SK-N-SH (cell line): ENCODE data around the gene CRB2.

ENCODE experiments used
- EP300 ChIP-seq, 2 experiments: IDR thresholded peaks; 2 replicates each; pipeline versions ENCODE4 v1.4.0 to v1.6.1; 2012; ENCODE audit warnings: borderline replicate concordance in 1 of 2, low read depth in 1 of 2, low read length in 1 of 2
- GABPA ChIP-seq: IDR thresholded peaks from 2 replicates; pipeline ENCODE4 v1.4.0; 2012; ENCODE audit warnings: low read depth, mild to moderate bottlenecking
- MXI1 ChIP-seq: IDR thresholded peaks from 2 replicates; pipeline ENCODE4 v1.6.1; 2012; ENCODE audit warnings: mild to moderate bottlenecking, low read depth, low read length, improper control_type of control experiment
- POLR2AphosphoS5 ChIP-seq: IDR thresholded peaks from 2 replicates; pipeline ENCODE4 v1.6.1; 2012; ENCODE audit warnings: low read depth, low read length
- YY1 ChIP-seq: IDR thresholded peaks from 2 replicates; pipeline ENCODE4 v1.4.0; 2012; ENCODE audit warnings: low read depth, mild to moderate bottlenecking
- TF ChIP-seq, protein P1 (sequence below): fragments of 200-600 bp; sonication (generic); IDR thresholded peaks from 2 replicates; pipeline ENCODE4 v1.6.1; 2017; ENCODE audit warnings: antibody characterized with exemption, mild to moderate bottlenecking, moderate library complexity

DNA sequence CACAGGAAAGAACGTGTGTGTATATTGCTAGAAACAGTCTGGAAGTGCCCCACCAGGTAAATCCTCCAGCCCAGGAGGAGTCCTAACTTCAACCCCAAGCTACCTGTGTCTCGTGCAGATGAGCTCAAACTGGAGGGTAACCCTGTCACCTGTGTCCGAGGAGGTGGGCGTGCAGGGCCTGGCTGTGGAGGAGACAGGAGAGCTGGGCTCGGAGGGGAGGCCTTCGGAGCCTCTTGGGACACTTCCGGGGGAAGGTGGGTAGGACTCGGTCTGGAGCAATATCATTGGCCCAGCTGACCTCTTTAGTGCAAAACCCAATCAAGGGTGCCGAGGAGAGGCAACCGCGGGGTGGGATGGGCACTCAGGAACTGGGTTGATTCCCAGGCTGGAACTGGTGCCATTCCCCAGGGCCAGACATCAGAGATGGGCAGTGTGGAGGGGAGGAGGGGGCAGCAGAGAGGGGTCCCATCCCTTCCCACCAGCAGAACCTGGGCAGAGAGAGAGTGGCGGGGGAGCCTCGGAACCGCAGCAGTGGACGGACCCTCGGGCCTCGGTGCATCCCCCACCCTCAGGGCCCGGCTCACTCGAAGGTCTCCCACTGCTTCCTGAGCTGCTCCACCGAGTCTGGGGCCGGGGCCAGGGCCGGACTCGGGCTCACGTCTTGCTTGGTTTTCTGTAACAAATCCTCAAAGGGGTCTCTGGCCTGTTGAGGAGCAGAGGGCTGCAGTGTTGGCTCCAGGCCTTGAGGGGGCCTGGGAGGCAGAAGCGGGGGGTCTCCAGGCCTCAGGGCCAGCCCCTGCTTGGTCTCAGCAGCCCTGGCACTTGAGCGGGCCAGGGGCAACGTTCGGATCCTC is 25.1 kb downstream of the CRB2 start:
- TF ChIP-seq, protein P1, sequence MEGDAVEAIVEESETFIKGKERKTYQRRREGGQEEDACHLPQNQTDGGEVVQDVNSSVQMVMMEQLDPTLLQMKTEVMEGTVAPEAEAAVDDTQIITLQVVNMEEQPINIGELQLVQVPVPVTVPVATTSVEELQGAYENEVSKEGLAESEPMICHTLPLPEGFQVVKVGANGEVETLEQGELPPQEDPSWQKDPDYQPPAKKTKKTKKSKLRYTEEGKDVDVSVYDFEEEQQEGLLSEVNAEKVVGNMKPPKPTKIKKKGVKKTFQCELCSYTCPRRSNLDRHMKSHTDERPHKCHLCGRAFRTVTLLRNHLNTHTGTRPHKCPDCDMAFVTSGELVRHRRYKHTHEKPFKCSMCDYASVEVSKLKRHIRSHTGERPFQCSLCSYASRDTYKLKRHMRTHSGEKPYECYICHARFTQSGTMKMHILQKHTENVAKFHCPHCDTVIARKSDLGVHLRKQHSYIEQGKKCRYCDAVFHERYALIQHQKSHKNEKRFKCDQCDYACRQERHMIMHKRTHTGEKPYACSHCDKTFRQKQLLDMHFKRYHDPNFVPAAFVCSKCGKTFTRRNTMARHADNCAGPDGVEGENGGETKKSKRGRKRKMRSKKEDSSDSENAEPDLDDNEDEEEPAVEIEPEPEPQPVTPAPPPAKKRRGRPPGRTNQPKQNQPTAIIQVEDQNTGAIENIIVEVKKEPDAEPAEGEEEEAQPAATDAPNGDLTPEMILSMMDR = no peak
- TF ChIP-seq YY1 = no peak
- TF ChIP-seq MXI1 = no peak
- TF ChIP-seq GABPA = no peak
- no peak for TF ChIP-seq EP300 (IDR thresholded peaks at IDR 0.05; ENCODE audit: borderline replicate concordance in 1 of 2, low read depth in 1 of 2, low read length in 1 of 2)
- no peak for TF ChIP-seq POLR2AphosphoS5
